ENCODE results near the gene PNPO.

GRCh38 chr17:47914306-47914948 lies 26.9 kb upstream of the PNPO start:
- TF ChIP-seq RAD21 (IDR thresholded peaks at IDR 0.05), result no peak
- no peak for TF ChIP-seq EGR1 (IDR thresholded peaks at IDR 0.05; ENCODE audit: low read depth in 2 of 2)
- TF ChIP-seq CTCF (IDR thresholded peaks at IDR 0.05; ENCODE audit: low read depth, low read length, missing input control), result no peak
- TF ChIP-seq RXRA (IDR thresholded peaks at IDR 0.05), result no peak
- TF ChIP-seq TAF1 (conservative IDR thresholded peaks at IDR 0.05), result no peak
- TF ChIP-seq ATF3 (IDR thresholded peaks at IDR 0.05), result no peak
- no peak for TF ChIP-seq YY1 (IDR thresholded peaks at IDR 0.05)
